GM21360 (cell line): Measurements from ENCODE around the gene HORMAD1.
"Not testable (repeated sequence)": the region's sequence is repeated elsewhere in the genome, so short reads cannot be mapped to it uniquely, and the experiment has no call there.

ENCODE experiments used
- ATAC-seq: cut with Tn5 transposase; IDR thresholded peaks from one replicate; pipeline ENCODE4 v1.9.1; 2021; ENCODE audit warnings: mild to moderate bottlenecking, moderate library complexity; ENCODE audit not compliant: unreplicated experiment

HORMAD1 gene, protein sequence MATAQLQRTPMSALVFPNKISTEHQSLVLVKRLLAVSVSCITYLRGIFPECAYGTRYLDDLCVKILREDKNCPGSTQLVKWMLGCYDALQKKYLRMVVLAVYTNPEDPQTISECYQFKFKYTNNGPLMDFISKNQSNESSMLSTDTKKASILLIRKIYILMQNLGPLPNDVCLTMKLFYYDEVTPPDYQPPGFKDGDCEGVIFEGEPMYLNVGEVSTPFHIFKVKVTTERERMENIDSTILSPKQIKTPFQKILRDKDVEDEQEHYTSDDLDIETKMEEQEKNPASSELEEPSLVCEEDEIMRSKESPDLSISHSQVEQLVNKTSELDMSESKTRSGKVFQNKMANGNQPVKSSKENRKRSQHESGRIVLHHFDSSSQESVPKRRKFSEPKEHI

GRCh38 chr1:150720703-150721102 lies at the start of gene HORMAD1:
TSS of gene HORMAD1 (minus strand) at chr1:150720895. CDS start at chr1:150719505, 1,390 bp downstream.
- ATAC-seq = no peak

DNA sequence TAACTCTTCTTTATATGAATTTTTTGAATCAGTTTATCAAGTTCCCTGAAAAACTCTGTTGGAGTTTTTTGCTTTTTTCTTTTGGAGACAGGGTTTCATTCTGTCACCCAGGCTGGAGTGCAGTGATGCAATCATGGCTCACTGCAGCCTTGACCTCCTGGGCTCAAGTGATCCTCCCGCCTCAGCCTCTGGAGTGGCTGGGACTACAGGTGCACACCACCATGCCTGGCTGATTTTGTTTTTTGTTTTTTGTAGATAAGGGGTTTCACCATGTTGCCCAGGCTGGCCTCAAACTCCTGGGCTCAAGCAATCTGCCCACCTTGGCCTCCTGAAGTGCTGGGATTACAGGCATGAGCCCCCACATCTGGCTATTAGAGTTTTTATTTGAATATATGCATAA lies 47.0 kb upstream of the HORMAD1 start:
- not testable (repeated sequence) for ATAC-seq

DNA sequence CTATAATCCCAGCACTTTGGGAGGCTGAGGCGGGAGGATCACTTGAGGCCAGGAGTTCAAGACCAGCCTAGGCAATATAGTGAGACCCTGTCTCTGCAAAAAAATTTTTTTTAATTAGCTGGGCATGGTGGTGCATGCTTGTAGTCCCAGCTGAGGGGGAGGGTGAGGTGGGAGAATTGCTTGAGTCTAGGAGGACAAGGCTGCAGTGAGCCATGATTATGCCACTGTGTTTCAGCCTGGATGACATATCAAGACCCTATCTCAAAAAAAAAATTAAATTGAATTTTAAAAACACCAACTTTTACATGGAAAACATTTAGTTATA lies 45.2 kb upstream of the HORMAD1 start:
- ATAC-seq = peak; percentile 13

DNA sequence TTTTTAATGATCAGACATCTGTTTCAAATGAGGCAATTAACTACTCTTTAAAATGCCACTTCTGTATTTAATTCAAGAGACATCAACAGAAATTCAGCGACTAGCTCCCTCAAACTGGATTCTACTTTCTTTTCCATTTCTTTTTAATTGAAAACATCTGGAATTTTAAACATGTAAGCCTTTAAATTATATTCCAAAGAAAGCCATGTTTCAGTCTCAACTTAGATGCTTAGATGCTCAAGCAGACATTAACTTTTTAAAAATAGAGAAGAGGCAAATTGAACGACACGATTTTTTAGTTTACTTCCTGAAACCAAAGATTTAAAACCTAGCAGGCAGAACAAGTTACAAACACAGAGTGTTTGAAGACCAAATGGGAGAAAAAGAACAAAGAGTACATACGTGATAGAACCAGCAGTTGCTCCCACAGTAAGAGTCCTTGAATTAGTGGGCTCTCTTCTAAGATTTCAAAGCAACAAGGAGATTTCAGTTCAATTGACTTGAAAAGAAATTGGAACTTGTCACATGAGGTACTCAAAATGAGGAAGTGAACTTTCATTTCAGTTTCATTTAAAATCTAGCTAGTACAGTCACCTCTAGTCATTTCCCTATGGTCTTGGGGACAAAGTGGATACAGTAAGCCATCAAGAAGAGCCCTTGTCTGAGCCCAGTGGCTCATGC lies 44.7 kb upstream of the HORMAD1 start, which contains the start of gene CTSS:
CTSS (minus strand) TSS at position 483 of the 681 bp plus-strand sequence. CDS start 1,015 bp downstream, outside the sequence.
- ATAC-seq = peak; percentile 74

- no peak for ATAC-seq
These were observed 44.0 kb upstream of the HORMAD1 start for GRCh38 chr1:150764617-150765101.

- no peak for ATAC-seq
These were observed 42.3 kb upstream of the HORMAD1 start for GRCh38 chr1:150763018-150763417.

DNA sequence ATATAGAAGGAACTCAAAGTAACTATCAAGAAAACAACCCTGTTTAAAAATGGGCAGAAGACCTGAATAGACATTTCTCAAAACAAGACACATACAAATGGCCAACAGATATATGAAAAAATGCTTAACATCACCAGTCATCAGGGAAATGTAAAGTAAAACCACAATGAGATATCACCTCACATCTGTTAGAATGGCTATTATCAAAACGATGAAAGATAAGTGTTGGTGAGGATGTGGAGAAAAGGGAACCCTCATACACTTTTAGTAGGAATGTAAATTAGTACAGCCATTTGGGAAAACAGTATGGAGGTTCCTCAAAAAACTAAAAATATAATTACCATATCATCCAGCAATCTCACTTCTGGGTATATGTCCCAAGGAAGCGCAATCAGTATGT lies 41.9 kb upstream of the HORMAD1 start:
- no peak for ATAC-seq

GRCh38 chr1:150761801-150762200 lies 41.1 kb upstream of the HORMAD1 start:
- ATAC-seq = no peak

- no peak for ATAC-seq
These were observed 39.3 kb upstream of the HORMAD1 start for GRCh38 chr1:150760013-150760412.

DNA sequence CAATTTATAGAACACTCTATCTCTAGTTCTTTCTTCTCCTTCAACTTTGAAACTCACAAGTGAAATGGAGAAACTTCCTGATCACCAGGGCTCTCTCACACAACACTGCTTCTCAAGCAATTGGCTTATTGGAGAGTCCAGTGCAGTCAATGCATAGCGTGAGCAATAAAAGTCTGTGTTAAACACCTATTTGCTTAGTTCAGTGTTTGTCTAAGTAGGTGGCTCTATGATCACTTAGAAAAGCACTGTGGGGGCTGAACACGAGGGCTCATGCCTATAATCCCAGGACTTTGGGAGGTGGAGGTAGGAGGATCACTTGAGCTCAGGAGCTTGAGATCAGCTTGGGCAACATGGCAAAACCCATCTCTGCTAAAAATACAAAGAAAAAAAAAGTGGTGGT lies 32.7 kb upstream of the HORMAD1 start:
- no peak for ATAC-seq

GRCh38 chr1:150751443-150751842 lies 30.7 kb upstream of the HORMAD1 start:
- ATAC-seq = no peak

DNA sequence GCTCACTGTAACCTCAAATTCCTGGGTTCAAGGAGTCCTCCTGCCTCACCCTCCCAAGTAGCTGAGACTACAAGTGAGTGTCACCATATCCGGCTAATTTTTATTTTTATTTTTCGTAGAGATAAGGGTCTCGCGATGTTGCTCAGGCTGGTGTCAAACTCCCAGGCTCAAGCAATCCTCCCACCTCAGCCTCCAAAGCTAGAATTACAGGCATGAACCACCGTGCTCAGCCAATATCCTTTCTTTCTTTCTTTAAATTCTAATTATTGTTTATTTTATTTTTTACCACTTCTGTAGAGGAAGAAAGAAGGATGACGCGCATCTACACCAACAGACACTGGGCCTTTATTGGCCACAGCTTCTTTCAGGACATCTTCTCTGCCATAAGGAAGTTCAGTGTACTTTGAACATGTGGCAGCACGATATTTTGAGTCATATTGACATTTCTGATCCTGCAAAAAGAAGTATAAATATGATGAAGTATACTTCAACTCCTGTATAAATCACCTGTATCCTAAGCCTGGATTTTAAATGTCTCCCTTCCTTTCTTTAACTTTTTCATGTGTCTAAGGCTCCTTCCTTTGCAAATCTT lies 29.1 kb upstream of the HORMAD1 start:
- no peak for ATAC-seq

DNA sequence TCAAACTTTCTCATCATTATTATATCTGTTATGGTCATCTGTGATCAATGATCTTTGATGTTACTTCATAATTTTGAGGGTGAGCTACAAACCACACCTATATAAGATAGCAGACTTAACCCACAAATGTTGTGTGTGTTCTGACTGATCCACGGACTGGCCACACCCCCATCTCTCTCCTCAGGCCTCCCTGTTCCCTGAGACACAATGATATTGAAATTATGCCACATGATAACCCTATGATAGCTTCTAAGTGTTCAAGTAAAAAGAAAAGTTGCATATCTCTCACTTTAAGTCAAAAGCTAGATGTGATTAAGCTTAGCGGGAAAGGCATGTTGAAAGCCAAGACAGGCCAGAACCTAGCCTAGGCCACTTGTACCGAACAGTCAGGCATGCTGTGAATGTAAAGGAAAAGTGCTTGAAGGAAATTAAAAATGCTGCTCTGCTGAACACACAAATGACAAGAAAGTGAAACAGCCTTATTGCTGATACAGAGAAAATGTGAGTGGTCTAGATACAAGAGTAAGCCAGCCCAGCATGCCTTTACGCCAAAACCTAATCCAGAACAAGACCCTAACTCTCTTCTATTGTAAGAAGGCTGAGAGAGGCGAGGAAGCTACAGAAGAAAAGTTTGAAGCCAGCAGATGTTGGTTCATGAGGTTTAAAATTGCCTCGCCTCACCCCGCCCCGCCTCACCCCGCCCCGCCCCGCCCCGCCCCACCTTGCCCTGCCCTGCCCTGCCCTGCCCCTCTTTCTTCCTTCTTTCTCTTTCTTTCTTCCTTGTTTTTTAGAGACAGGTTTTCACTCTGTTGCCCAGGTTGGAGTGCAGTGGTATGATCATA lies 28.4 kb upstream of the HORMAD1 start:
- ATAC-seq = no peak

DNA sequence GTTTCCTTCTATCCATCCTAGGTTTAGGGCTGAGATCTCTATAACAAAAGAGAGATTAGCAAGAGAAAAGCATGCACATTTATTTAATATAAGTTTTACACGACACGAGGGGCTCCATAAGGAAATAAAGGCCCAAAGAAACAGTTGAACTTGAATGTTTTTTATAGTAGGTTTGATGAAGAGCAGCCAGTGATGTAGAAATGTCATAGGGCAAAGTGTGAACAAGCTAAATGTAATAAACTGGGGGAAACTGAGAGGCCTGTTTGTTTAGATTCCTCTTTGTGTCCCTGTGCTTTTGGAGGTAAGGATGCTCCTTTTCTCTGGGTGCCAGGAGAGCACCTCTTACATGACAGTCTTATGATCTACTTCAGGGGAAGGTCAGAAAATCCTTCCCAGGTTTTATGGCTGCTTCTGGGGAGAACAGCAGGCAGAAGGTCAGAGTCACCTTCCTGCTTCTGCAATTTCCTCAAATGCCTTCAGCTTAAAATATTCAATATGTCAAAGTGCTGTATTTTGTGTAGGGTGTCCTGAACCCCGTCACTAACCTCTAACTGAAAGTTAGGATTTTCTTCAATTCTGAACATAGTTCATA lies 9.5 kb upstream of the HORMAD1 start:
- no peak for ATAC-seq

- no peak for ATAC-seq
These were observed 3.6 kb upstream of the HORMAD1 start for GRCh38 chr1:150724336-150724735.

- ATAC-seq = no peak
These were observed 597 bp downstream of the HORMAD1 start for GRCh38 chr1:150720098-150720497.

GRCh38 chr1:150718225-150718891 lies 2.3 kb downstream of the HORMAD1 start:
- ATAC-seq = no peak

GRCh38 chr1:150709031-150709430 lies 11.7 kb downstream of the HORMAD1 start:
- not testable (repeated sequence) for ATAC-seq

GRCh38 chr1:150708595-150708994 lies 12.1 kb downstream of the HORMAD1 start:
- ATAC-seq = no peak

DNA sequence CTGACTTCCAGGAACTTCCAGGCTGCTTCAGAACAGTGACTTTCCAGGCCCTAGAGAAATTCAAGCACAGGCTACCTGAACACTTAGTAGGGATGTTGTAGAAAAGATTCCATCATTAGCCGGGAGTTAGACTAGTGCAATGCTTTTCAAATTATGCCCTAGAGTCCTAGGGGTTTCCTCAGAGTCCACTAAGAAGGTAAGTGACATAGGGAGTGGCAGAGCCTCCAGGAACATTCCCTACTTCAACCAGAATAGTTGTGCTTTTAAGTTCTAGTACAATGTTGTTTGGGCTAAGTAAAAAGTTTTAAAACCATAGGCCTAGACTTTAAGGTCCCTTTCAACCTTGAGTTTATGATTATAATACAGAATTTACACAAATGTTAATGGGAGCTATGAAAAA lies 14.6 kb downstream of the HORMAD1 start:
- ATAC-seq = no peak
